Large intestine (tissue), 3 donors: ENCODE data around the gene TPCN1. TPM values are rescaled to one million over a fixed set of nuclear protein-coding genes. Genes with fewer than 3 reads are reported as not detected.

ENCODE experiments used
- DNase-seq, 2 donors: peaks; one replicate each; pipeline versions ENCODE4 v3.0.0 to v3.0.0-alpha.2; 2013
- H3K27ac ChIP-seq: one replicate; pipeline ENCODE4 v1.5.1; 2013; ENCODE audit warnings: low read length
- H3K27me3 ChIP-seq: 2 replicates; pipeline ENCODE4 v1.6.1; 2013; ENCODE audit warnings: low read length; ENCODE audit not compliant: control insufficient read depth, insufficient read depth
- H3K36me3 ChIP-seq: 2 replicates; pipeline ENCODE4 v1.6.1; 2013; ENCODE audit warnings: low read length; ENCODE audit not compliant: control insufficient read depth, insufficient read depth
- H3K4me1 ChIP-seq: one replicate; pipeline ENCODE4 v1.6.1; 2013; ENCODE audit warnings: low read length; ENCODE audit not compliant: control insufficient read depth, insufficient read depth
- H3K4me3 ChIP-seq: one replicate; pipeline ENCODE4 v1.5.1; 2013; ENCODE audit warnings: low read length
- H3K9me3 ChIP-seq: one replicate; pipeline ENCODE4 v1.6.1; 2013; ENCODE audit warnings: mild to moderate bottlenecking, low read depth, low read length, moderate library complexity; ENCODE audit not compliant: control insufficient read depth
- WGBS: methylation state at CpG from one replicate; pipeline ENCODE4 v1.1.5; 2013; ENCODE audit warnings: low lambda C conversion rate; ENCODE audit not compliant: insufficient coverage; 5-methylcytosine and 5-hydroxymethylcytosine counted together
- polyA plus RNA-seq: library from polyadenylated mRNA; unstranded; fragments of 120-200 nt; gene quantifications from one replicate; pipeline ENCODE4 v1.2.1, GENCODE V29; 2013

TPCN1 gene
- polyA plus RNA-seq, 1 donor = 65.5 TPM

DNA sequence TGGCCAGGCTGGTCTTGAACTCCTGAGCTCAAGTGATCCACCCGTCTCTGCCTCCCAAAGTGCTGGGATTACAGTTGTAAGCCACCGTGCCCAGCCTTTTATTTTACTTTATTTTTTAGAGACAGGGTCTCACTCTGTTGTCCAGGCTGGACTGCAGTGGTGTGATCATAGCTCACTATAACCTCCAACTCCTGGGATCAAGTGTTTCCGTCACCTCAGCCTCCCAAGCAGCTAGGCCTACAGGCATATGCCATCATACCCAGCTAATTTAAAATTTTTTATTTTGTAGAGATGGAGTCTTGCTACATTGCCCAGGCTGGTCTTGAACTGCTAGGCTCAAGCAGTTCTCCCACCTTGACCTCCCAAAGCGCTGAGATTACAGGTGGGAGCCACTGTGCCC is 3.7 kb downstream of the TPCN1 start:
- Histone ChIP-seq H3K36me3 (peaks cover 33% of the 10 kb centered on the region), H3K4me1 (peaks cover 34% of the 10 kb centered on the region), H3K27me3 (no peaks in the 10 kb centered on the region), H3K9me3 (no peaks in the 10 kb centered on the region), H3K27ac (no peak overlapping the region), H3K4me3 (no peak overlapping the region)
- DNase-seq = no peak
- WGBS = no CpG with 5 or more reads among the region's 4 CpGs

GRCh38 chr12:113226696-113227568 is 5.7 kb downstream of the TPCN1 start:
- no peak for DNase-seq
- H3K9me3 ChIP-seq = no peaks in the 10 kb centered on the region
- H3K36me3 ChIP-seq = peaks cover 50% of the 10 kb centered on the region
- H3K27ac ChIP-seq = no peak overlapping the region
- H3K4me3 ChIP-seq = no peak overlapping the region
- peaks cover 40% of the 10 kb centered on the region for H3K4me1 ChIP-seq
- WGBS = 100% methylated on average over 1 of the region's 13 CpGs
- no peaks in the 10 kb centered on the region for H3K27me3 ChIP-seq

DNA sequence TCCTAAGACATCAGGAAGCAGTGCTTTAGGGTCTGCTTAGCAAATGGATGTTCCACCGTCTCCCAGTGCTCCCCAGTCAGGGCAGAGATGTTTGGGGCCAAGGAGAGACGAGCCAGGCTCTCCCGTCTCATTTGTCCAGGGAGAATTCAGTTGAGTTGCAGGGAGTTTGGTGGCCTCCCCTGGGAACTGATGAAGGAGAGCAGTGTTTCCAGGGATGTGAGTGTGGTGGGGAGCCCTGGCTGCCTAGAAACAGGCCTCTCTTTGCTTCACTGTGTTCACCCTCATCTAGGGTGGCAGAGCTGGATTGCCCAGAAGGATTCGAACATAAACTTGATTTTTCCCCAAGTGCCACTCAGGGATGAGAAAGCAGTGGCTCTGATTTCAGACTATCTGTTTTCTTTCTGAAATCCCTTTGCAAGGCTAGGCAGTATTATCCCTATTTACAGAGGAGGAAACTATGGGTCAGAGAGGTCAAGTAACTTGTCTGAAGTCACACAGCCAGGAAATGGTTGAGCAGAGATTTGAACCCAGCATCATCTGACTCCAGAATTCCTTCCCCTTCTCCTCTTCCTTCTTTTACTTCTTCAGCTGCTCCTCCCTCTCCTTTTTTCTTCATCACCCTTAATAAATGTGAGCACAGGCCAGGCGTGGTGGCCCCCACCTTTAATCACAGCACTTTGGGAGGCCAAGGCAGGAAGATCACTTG is 6.6 kb downstream of the TPCN1 start:
- Histone ChIP-seq H3K4me3 (no peak overlapping the region), H3K27me3 (no peaks in the 10 kb centered on the region), H3K27ac (no peak overlapping the region), H3K36me3 (peaks cover 59% of the 10 kb centered on the region), H3K9me3 (no peaks in the 10 kb centered on the region), H3K4me1 (peaks cover 34% of the 10 kb centered on the region)
- WGBS = 100% methylated on average over 1 of the region's 5 CpGs
- DNase-seq = no peak

- H3K4me1 ChIP-seq = peaks cover 31% of the 10 kb centered on the region
- no peaks in the 10 kb centered on the region for H3K27me3 ChIP-seq
- peaks cover 66% of the 10 kb centered on the region for H3K36me3 ChIP-seq
- H3K4me3 ChIP-seq = no peak overlapping the region
- DNase-seq = no peak
- peak overlapping the region; percentile 60 for H3K27ac ChIP-seq
- no CpG with 5 or more reads among the region's 5 CpGs for WGBS
- H3K9me3 ChIP-seq = no peaks in the 10 kb centered on the region
Observed at GRCh38 chr12:113228394-113229028, 7.2 kb downstream of the TPCN1 start.

GRCh38 chr12:113230315-113231234 is 9.3 kb downstream of the TPCN1 start:
- WGBS = 83% methylated on average over 1 of the region's 15 CpGs
- Histone ChIP-seq H3K4me1 (peaks cover 23% of the 10 kb centered on the region), H3K4me3 (no peak overlapping the region), H3K36me3 (peaks cover 78% of the 10 kb centered on the region), H3K27me3 (no peaks in the 10 kb centered on the region), H3K27ac (peak overlapping the region; percentile 60), H3K9me3 (no peaks in the 10 kb centered on the region)
- no peak for DNase-seq

DNA sequence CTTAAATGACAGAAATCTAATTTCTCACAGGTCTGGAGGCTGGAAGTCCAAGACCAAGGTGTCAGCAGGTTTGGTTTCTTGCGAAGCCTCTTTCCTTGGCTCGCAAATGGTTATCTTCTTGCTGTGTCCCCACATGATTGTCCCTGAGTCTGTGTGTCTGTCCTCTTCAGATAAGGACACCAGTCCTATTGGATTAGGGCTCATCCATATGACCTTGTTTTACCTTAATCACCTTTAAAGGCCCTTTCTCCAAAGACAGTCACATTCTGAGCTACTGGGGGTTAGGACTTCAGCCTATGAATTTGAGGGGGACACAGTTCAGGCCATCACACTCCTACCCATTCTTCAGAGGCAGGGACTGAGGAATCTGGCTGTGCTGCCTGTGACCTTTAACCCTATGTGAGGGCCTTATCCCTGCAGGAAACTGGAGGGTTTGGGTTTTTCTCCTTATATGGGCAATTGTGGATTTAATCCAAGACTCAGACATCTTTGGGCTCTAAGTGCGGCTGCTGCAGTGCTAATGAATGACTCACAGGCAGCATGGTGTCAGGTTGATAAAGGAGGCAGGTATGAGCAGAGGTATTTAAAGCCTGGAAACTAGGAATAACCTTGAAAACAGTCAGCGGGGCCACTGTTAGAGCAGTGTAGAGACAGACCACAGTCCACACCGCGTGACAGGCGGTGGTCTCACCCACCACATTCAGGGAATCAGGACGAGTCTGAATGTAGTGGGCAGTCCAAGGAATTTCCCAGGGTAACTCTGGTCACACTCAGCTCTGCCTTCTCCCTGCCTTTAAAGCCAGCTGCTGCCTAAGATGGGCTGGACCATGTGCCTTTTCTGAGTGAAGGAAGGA is 10.2 kb downstream of the TPCN1 start:
- peak overlapping the region; percentile 60 for H3K27ac ChIP-seq
- no peaks in the 10 kb centered on the region for H3K9me3 ChIP-seq
- H3K4me3 ChIP-seq = no peak overlapping the region
- peak in 1 of 2 donors; percentile 76 for DNase-seq
- no CpG with 5 or more reads among the region's 8 CpGs for WGBS
- H3K36me3 ChIP-seq = peaks cover 82% of the 10 kb centered on the region
- H3K27me3 ChIP-seq = no peaks in the 10 kb centered on the region
- H3K4me1 ChIP-seq = peaks cover 30% of the 10 kb centered on the region

DNA sequence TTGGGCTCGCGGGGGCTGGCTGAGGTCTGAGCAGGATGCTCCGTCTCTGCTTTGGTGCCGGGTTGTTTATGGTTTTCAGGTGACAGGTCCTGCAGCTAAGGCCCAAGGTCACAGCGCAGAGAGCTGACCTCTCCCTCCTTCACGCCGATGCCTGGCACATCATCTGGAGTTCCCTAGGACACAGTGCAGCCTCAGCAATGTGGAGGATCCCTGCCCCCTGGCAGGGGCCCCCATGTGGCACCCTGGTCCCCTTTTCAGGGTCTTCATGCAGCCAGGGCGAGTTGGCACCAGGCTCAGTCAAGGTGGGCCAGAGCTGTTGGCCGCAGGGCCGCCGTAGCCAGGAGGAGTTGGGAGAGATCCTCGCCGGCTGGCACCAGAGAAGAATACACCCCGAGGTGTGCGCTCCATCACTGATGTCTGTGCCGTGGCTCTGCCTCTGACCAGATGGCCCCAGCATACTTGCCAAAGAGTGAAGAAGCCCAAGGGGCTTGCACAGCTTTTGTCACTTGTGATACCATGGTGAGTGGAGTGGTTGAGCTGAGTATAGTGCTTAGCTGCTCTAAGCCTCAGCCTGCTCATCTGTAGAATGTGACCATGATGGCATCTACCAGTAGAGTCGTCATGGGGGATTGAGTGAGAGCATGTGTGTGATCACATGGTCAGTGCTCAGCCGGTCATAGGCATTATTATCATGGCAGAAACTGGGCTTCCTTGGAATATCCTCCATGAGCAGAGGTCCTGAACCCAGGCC is 11.0 kb downstream of the TPCN1 start:
- no CpG with 5 or more reads among the region's 18 CpGs for WGBS
- H3K27ac ChIP-seq = peak overlapping the region; percentile 60
- H3K4me3 ChIP-seq = no peak overlapping the region
- no peaks in the 10 kb centered on the region for H3K27me3 ChIP-seq
- no peak for DNase-seq
- no peaks in the 10 kb centered on the region for H3K9me3 ChIP-seq
- peaks cover 77% of the 10 kb centered on the region for H3K36me3 ChIP-seq
- H3K4me1 ChIP-seq = peaks cover 37% of the 10 kb centered on the region

GRCh38 chr12:113232840-113233585 is 11.7 kb downstream of the TPCN1 start:
- H3K27me3 ChIP-seq = no peaks in the 10 kb centered on the region
- no peaks in the 10 kb centered on the region for H3K9me3 ChIP-seq
- no peak overlapping the region for H3K4me3 ChIP-seq
- H3K4me1 ChIP-seq = peaks cover 42% of the 10 kb centered on the region
- peaks cover 74% of the 10 kb centered on the region for H3K36me3 ChIP-seq
- DNase-seq = no peak
- no CpG with 5 or more reads among the region's 25 CpGs for WGBS
- peak overlapping the region; percentile 60 for H3K27ac ChIP-seq
